Panc1 (cell line): ENCODE measurements around the gene ARGFX.

Experiments used
- POLR2AphosphoS5 ChIP-seq: IDR thresholded peaks from 2 replicates; pipeline ENCODE4 v1.6.1; 2012; ENCODE audit warnings: mild to moderate bottlenecking, low read depth, low read length, moderate library complexity
- SIN3A ChIP-seq: IDR thresholded peaks from 2 replicates; pipeline ENCODE4 v1.6.1; 2012; ENCODE audit warnings: low read depth, mild to moderate bottlenecking, low read length, moderate library complexity, borderline replicate concordance; ENCODE audit not compliant: insufficient read depth
- TCF7L2 ChIP-seq: IDR thresholded peaks from 2 replicates; pipeline ENCODE4 v1.6.1; 2011; ENCODE audit warnings: mild to moderate bottlenecking, low read depth, low read length, inconsistent platforms
- TF ChIP-seq, protein P1 (sequence below): fragments of 450-650 bp; IDR thresholded peaks from 2 replicates; pipeline ENCODE4 v1.5.1; 2017; ENCODE audit warnings: mild to moderate bottlenecking
- TF ChIP-seq, protein P2 (sequence below), 2 experiments: IDR thresholded peaks; 2 replicates each; pipeline ENCODE4 v1.6.1; 2011 to 2012; ENCODE audit warnings: low read depth in 2 of 2, control low read depth in 1 of 2, low read length in 1 of 2, mild to moderate bottlenecking in 1 of 2, moderate library complexity in 1 of 2; ENCODE audit not compliant: insufficient read depth in 1 of 2

DNA sequence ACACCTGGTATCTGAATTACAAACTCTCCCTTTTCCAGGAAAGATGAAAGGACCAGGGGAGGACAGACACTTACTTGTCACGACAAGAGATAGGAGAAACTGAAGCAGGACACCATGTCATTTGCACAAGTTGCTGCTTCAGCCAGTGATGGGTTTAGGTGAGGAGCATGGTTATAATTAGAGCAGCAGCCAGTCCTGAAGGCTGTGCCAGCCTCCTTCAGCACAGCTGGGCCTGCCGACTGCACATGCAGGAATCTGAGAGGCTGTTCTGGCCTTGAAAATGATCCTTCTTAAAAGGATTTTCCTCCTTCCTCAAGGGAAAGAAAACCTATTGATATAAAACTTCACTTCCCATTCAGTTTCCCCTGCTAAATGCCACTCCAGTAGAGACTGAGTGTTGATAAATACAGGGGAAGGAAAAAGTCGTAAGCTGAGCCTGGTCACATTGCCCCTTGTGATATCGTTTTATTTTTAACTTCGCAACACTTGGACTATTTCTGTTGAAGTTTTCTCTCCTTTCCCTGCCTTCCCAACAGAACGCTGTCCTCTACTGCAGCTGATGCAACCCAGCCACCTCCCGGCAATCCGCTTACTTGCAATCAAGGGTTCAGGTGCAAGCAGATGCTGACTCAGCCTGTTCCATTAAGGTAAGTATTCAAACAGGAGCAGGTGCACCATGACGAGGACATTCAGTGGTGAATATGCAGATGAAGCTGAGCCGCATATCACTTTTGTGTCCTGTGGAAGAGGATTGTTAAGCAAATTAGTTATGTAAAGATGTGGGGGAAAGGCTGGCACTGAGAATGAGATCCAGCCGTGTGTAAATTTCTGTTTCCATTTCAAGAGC, 25.3 kb downstream of the ARGFX start, which contains the start of gene FBXO40:
- TF ChIP-seq, protein P1, sequence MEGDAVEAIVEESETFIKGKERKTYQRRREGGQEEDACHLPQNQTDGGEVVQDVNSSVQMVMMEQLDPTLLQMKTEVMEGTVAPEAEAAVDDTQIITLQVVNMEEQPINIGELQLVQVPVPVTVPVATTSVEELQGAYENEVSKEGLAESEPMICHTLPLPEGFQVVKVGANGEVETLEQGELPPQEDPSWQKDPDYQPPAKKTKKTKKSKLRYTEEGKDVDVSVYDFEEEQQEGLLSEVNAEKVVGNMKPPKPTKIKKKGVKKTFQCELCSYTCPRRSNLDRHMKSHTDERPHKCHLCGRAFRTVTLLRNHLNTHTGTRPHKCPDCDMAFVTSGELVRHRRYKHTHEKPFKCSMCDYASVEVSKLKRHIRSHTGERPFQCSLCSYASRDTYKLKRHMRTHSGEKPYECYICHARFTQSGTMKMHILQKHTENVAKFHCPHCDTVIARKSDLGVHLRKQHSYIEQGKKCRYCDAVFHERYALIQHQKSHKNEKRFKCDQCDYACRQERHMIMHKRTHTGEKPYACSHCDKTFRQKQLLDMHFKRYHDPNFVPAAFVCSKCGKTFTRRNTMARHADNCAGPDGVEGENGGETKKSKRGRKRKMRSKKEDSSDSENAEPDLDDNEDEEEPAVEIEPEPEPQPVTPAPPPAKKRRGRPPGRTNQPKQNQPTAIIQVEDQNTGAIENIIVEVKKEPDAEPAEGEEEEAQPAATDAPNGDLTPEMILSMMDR = no peak
- no peak for TF ChIP-seq POLR2AphosphoS5
- TF ChIP-seq, protein P2, sequence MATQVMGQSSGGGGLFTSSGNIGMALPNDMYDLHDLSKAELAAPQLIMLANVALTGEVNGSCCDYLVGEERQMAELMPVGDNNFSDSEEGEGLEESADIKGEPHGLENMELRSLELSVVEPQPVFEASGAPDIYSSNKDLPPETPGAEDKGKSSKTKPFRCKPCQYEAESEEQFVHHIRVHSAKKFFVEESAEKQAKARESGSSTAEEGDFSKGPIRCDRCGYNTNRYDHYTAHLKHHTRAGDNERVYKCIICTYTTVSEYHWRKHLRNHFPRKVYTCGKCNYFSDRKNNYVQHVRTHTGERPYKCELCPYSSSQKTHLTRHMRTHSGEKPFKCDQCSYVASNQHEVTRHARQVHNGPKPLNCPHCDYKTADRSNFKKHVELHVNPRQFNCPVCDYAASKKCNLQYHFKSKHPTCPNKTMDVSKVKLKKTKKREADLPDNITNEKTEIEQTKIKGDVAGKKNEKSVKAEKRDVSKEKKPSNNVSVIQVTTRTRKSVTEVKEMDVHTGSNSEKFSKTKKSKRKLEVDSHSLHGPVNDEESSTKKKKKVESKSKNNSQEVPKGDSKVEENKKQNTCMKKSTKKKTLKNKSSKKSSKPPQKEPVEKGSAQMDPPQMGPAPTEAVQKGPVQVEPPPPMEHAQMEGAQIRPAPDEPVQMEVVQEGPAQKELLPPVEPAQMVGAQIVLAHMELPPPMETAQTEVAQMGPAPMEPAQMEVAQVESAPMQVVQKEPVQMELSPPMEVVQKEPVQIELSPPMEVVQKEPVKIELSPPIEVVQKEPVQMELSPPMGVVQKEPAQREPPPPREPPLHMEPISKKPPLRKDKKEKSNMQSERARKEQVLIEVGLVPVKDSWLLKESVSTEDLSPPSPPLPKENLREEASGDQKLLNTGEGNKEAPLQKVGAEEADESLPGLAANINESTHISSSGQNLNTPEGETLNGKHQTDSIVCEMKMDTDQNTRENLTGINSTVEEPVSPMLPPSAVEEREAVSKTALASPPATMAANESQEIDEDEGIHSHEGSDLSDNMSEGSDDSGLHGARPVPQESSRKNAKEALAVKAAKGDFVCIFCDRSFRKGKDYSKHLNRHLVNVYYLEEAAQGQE (IDR thresholded peaks at IDR 0.05; ENCODE audit: insufficient read depth in 1 of 2, low read depth in 2 of 2, low read length in 1 of 2) = no peak
- no peak for TF ChIP-seq TCF7L2
- no peak for TF ChIP-seq SIN3A
